ENCODE results near the gene ADAMTSL3.
"Not testable (repeated sequence)": the region's sequence is repeated elsewhere in the genome, so short reads cannot be mapped to it uniquely, and the experiment has no call there.

ADAMTSL3 gene

GRCh38 chr15:84046064-84046637, 392.2 kb downstream of the ADAMTSL3 start:
- H3K4me1 ChIP-seq (ENCODE audit: low read depth, poor library complexity, severe bottlenecking), result no peaks in the 10 kb centered on the region
- H3K9ac ChIP-seq, result no peak overlapping the region
- no peak overlapping the region for H2AFZ ChIP-seq (ENCODE audit: low read depth)
- TF ChIP-seq CTCF (conservative IDR thresholded peaks at IDR 0.05; ENCODE audit: low read depth, low read length), result no peak
- H4K20me1 ChIP-seq (ENCODE audit: insufficient read depth), result no peaks in the 10 kb centered on the region
- no peaks in the 10 kb centered on the region for H3K27me3 ChIP-seq (ENCODE audit: insufficient read depth, low read depth)
- H3K27ac ChIP-seq, result no peak overlapping the region
- H3K4me3 ChIP-seq (IDR thresholded peaks at IDR 0.05; ENCODE audit: insufficient read depth, low read depth, low read length), result no peak overlapping the region
- no peaks in the 10 kb centered on the region for H3K79me2 ChIP-seq (ENCODE audit: insufficient read depth, low read depth)
- H3K36me3 ChIP-seq (ENCODE audit: insufficient read depth), result no peaks in the 10 kb centered on the region
- H3K4me2 ChIP-seq, result no peak overlapping the region

GRCh38 chr15:84049480-84049879, 395.6 kb downstream of the ADAMTSL3 start:
- not testable (repeated sequence) for H3K27me3 ChIP-seq (ENCODE audit: insufficient read depth, low read depth); H2AFZ ChIP-seq (ENCODE audit: low read depth); H3K9ac ChIP-seq; H3K4me3 ChIP-seq (IDR thresholded peaks at IDR 0.05; ENCODE audit: insufficient read depth, low read depth, low read length); H3K36me3 ChIP-seq (ENCODE audit: insufficient read depth); H3K4me1 ChIP-seq (ENCODE audit: low read depth, poor library complexity, severe bottlenecking); H4K20me1 ChIP-seq (ENCODE audit: insufficient read depth); H3K27ac ChIP-seq; H3K79me2 ChIP-seq (ENCODE audit: insufficient read depth, low read depth); H3K4me2 ChIP-seq

- H3K4me1 ChIP-seq (ENCODE audit: low read depth, poor library complexity, severe bottlenecking), result no peaks in the 10 kb centered on the region
- H3K4me3 ChIP-seq (IDR thresholded peaks at IDR 0.05; ENCODE audit: insufficient read depth, low read depth, low read length), result no peak overlapping the region
- H3K79me2 ChIP-seq (ENCODE audit: insufficient read depth, low read depth), result no peaks in the 10 kb centered on the region
- H3K27me3 ChIP-seq (ENCODE audit: insufficient read depth, low read depth), result no peaks in the 10 kb centered on the region
- H3K4me2 ChIP-seq, result no peak overlapping the region
- H2AFZ ChIP-seq (ENCODE audit: low read depth), result no peak overlapping the region
- no peak for TF ChIP-seq CTCF (conservative IDR thresholded peaks at IDR 0.05; ENCODE audit: low read depth, low read length)
- no peaks in the 10 kb centered on the region for H3K36me3 ChIP-seq (ENCODE audit: insufficient read depth)
- H4K20me1 ChIP-seq (ENCODE audit: insufficient read depth), result no peaks in the 10 kb centered on the region
- no peak overlapping the region for H3K27ac ChIP-seq
- no peak overlapping the region for H3K9ac ChIP-seq
Observed at GRCh38 chr15:84050076-84050475, 396.2 kb downstream of the ADAMTSL3 start.

- not testable (repeated sequence) for H3K9ac ChIP-seq; H3K4me2 ChIP-seq; H3K4me1 ChIP-seq (ENCODE audit: low read depth, poor library complexity, severe bottlenecking); H4K20me1 ChIP-seq (ENCODE audit: insufficient read depth); H3K36me3 ChIP-seq (ENCODE audit: insufficient read depth); H3K79me2 ChIP-seq (ENCODE audit: insufficient read depth, low read depth); H2AFZ ChIP-seq (ENCODE audit: low read depth); H3K4me3 ChIP-seq (IDR thresholded peaks at IDR 0.05; ENCODE audit: insufficient read depth, low read depth, low read length); H3K27me3 ChIP-seq (ENCODE audit: insufficient read depth, low read depth); H3K27ac ChIP-seq
Observed at GRCh38 chr15:84051146-84051545, 397.2 kb downstream of the ADAMTSL3 start.

- not testable (repeated sequence) for H3K27ac ChIP-seq; H3K4me3 ChIP-seq (IDR thresholded peaks at IDR 0.05; ENCODE audit: insufficient read depth, low read depth, low read length); H4K20me1 ChIP-seq (ENCODE audit: insufficient read depth); H3K79me2 ChIP-seq (ENCODE audit: insufficient read depth, low read depth); H3K9ac ChIP-seq; H3K27me3 ChIP-seq (ENCODE audit: insufficient read depth, low read depth); H3K4me1 ChIP-seq (ENCODE audit: low read depth, poor library complexity, severe bottlenecking); H3K4me2 ChIP-seq; H2AFZ ChIP-seq (ENCODE audit: low read depth); H3K36me3 ChIP-seq (ENCODE audit: insufficient read depth)
Observed at GRCh38 chr15:84054544-84054943, 400.6 kb downstream of the ADAMTSL3 start.

GRCh38 chr15:84057714-84058331, 403.9 kb downstream of the ADAMTSL3 start:
- no peaks in the 10 kb centered on the region for H3K4me1 ChIP-seq (ENCODE audit: low read depth, poor library complexity, severe bottlenecking)
- no peak overlapping the region for H3K27ac ChIP-seq
- no peak overlapping the region for H2AFZ ChIP-seq (ENCODE audit: low read depth)
- no peak overlapping the region for H3K9ac ChIP-seq
- H3K79me2 ChIP-seq (ENCODE audit: insufficient read depth, low read depth), result no peaks in the 10 kb centered on the region
- no peak overlapping the region for H3K4me3 ChIP-seq (IDR thresholded peaks at IDR 0.05; ENCODE audit: insufficient read depth, low read depth, low read length)
- H3K27me3 ChIP-seq (ENCODE audit: insufficient read depth, low read depth), result no peaks in the 10 kb centered on the region
- no peaks in the 10 kb centered on the region for H3K36me3 ChIP-seq (ENCODE audit: insufficient read depth)
- H3K4me2 ChIP-seq, result no peak overlapping the region
- H4K20me1 ChIP-seq (ENCODE audit: insufficient read depth), result no peaks in the 10 kb centered on the region; the same call in 1 of the 2 replicates
- no peak for TF ChIP-seq CTCF (conservative IDR thresholded peaks at IDR 0.05; ENCODE audit: low read depth, low read length)

GRCh38 chr15:84063674-84064073, 409.8 kb downstream of the ADAMTSL3 start:
- not testable (repeated sequence) for H3K9ac ChIP-seq; H2AFZ ChIP-seq (ENCODE audit: low read depth)

GRCh38 chr15:84068674-84069073, 414.8 kb downstream of the ADAMTSL3 start:
- H3K4me1 ChIP-seq (ENCODE audit: low read depth, poor library complexity, severe bottlenecking); H3K4me3 ChIP-seq (IDR thresholded peaks at IDR 0.05; ENCODE audit: insufficient read depth, low read depth, low read length); H3K9ac ChIP-seq; H2AFZ ChIP-seq (ENCODE audit: low read depth); H3K79me2 ChIP-seq (ENCODE audit: insufficient read depth, low read depth); H3K27me3 ChIP-seq (ENCODE audit: insufficient read depth, low read depth); H4K20me1 ChIP-seq (ENCODE audit: insufficient read depth); H3K27ac ChIP-seq; H3K36me3 ChIP-seq (ENCODE audit: insufficient read depth); H3K4me2 ChIP-seq: not testable (repeated sequence)

More at GRCh38 chr15:84063674-84064073, 409.8 kb downstream of the ADAMTSL3 start:
- H3K79me2 ChIP-seq (ENCODE audit: insufficient read depth, low read depth); H3K27me3 ChIP-seq (ENCODE audit: insufficient read depth, low read depth); H3K4me3 ChIP-seq (IDR thresholded peaks at IDR 0.05; ENCODE audit: insufficient read depth, low read depth, low read length); H3K4me2 ChIP-seq; H3K36me3 ChIP-seq (ENCODE audit: insufficient read depth); H4K20me1 ChIP-seq (ENCODE audit: insufficient read depth); H3K27ac ChIP-seq; H3K4me1 ChIP-seq (ENCODE audit: low read depth, poor library complexity, severe bottlenecking): not testable (repeated sequence)

All from KMS-11 (cell line).